ENCODE measurements around the gene NEK7. TPM values are rescaled to one million over a fixed set of nuclear protein-coding genes. Genes with fewer than 3 reads are reported as not detected.
A peak's percentile ranks its signal among the peaks of the same experiment; 100 is the strongest.

The NEK7 gene
- total RNA-seq, 1 donor from 2014 or later: 62.7 TPM

GRCh38 chr1:198278943-198279342 is 122.1 kb downstream of the NEK7 start:
- Mint-ChIP-seq H3K4me3 (ENCODE audit: unreplicated experiment) (no peak overlapping the region), H3K36me3 (ENCODE audit: low read depth) (peaks cover 5% of the 10 kb centered on the region), H3K9me3 (ENCODE audit: low read depth) (no peaks in the 10 kb centered on the region), H3K4me1 (ENCODE audit: low read depth) (peaks cover 26% of the 10 kb centered on the region), H3K27ac (ENCODE audit: unreplicated experiment) (no peak overlapping the region), H3K27me3 (ENCODE audit: low read depth) (no peaks in the 10 kb centered on the region)
- no peak for TF ChIP-seq CTCF (IDR thresholded peaks at IDR 0.05)
- no peak for DNase-seq (ENCODE audit: low spot score)

- no peak overlapping the region for H3K4me3 Mint-ChIP-seq (ENCODE audit: unreplicated experiment)
- no peak for DNase-seq (ENCODE audit: low spot score)
- no peaks in the 10 kb centered on the region for H3K27me3 Mint-ChIP-seq (ENCODE audit: low read depth)
- H3K4me1 Mint-ChIP-seq (ENCODE audit: low read depth): peaks cover 23% of the 10 kb centered on the region
- peaks cover 7% of the 10 kb centered on the region for H3K36me3 Mint-ChIP-seq (ENCODE audit: low read depth)
- H3K9me3 Mint-ChIP-seq (ENCODE audit: low read depth): no peaks in the 10 kb centered on the region
- no peak for TF ChIP-seq CTCF (IDR thresholded peaks at IDR 0.05)
- H3K27ac Mint-ChIP-seq (ENCODE audit: unreplicated experiment): no peak overlapping the region
Measured at GRCh38 chr1:198280080-198280479, 123.3 kb downstream of the NEK7 start.

- no peak for TF ChIP-seq CTCF (IDR thresholded peaks at IDR 0.05)
- DNase-seq (ENCODE audit: low spot score): no peak
- Mint-ChIP-seq H3K27me3 (ENCODE audit: low read depth) (no peaks in the 10 kb centered on the region), H3K4me1 (ENCODE audit: low read depth) (peaks cover 23% of the 10 kb centered on the region), H3K4me3 (ENCODE audit: unreplicated experiment) (no peak overlapping the region), H3K9me3 (ENCODE audit: low read depth) (no peaks in the 10 kb centered on the region), H3K36me3 (ENCODE audit: low read depth) (peaks cover 7% of the 10 kb centered on the region), H3K27ac (ENCODE audit: unreplicated experiment) (peak overlapping the region; percentile 46)
Measured at GRCh38 chr1:198281911-198282310, 125.1 kb downstream of the NEK7 start.

- DNase-seq (ENCODE audit: low spot score): no peak
- H3K9me3 Mint-ChIP-seq (ENCODE audit: low read depth): no peaks in the 10 kb centered on the region
Measured at GRCh38 chr1:198283222-198283621, 126.4 kb downstream of the NEK7 start.

GRCh38 chr1:198287916-198288315 is 131.1 kb downstream of the NEK7 start:
- no peak overlapping the region for H3K4me3 Mint-ChIP-seq (ENCODE audit: unreplicated experiment)
- no peaks in the 10 kb centered on the region for H3K27me3 Mint-ChIP-seq (ENCODE audit: low read depth)
- DNase-seq (ENCODE audit: low spot score): no peak
- TF ChIP-seq CTCF (IDR thresholded peaks at IDR 0.05): no peak
- peaks cover 32% of the 10 kb centered on the region for H3K4me1 Mint-ChIP-seq (ENCODE audit: low read depth)
- H3K9me3 Mint-ChIP-seq (ENCODE audit: low read depth): no peaks in the 10 kb centered on the region
- peaks cover 2% of the 10 kb centered on the region for H3K36me3 Mint-ChIP-seq (ENCODE audit: low read depth)
- no peak overlapping the region for H3K27ac Mint-ChIP-seq (ENCODE audit: unreplicated experiment)

More at GRCh38 chr1:198283222-198283621, 126.4 kb downstream of the NEK7 start:
- no peak for TF ChIP-seq CTCF (IDR thresholded peaks at IDR 0.05)
- no peak overlapping the region for H3K4me3 Mint-ChIP-seq (ENCODE audit: unreplicated experiment)
- H3K36me3 Mint-ChIP-seq (ENCODE audit: low read depth): peaks cover 7% of the 10 kb centered on the region
- H3K4me1 Mint-ChIP-seq (ENCODE audit: low read depth): peaks cover 26% of the 10 kb centered on the region
- H3K27ac Mint-ChIP-seq (ENCODE audit: unreplicated experiment): no peak overlapping the region
- no peaks in the 10 kb centered on the region for H3K27me3 Mint-ChIP-seq (ENCODE audit: low read depth)

Measured in chondrocyte (in vitro differentiated cells).